ENCODE results near the gene COL1A1.

DNA sequence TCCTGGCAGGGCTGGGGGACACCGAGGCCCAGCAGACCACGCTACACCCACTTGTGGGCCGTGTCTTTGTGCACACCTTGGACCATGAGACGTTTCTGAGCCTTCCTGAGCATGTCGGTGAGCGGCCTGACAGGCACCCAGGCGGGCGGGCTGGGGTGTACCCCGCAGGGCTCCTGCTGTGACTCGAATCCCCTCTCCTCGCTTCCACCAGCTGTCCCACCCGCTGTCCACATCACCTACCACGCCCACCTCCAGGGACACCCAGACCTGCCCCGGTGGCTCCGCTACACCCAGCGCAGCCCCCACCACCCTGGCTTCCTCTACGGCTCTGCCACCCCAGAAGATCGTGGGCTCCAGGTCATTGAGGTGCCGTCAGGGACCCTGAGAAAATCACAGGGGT, 34.1 kb downstream of the COL1A1 start:
- TF ChIP-seq, protein P1, sequence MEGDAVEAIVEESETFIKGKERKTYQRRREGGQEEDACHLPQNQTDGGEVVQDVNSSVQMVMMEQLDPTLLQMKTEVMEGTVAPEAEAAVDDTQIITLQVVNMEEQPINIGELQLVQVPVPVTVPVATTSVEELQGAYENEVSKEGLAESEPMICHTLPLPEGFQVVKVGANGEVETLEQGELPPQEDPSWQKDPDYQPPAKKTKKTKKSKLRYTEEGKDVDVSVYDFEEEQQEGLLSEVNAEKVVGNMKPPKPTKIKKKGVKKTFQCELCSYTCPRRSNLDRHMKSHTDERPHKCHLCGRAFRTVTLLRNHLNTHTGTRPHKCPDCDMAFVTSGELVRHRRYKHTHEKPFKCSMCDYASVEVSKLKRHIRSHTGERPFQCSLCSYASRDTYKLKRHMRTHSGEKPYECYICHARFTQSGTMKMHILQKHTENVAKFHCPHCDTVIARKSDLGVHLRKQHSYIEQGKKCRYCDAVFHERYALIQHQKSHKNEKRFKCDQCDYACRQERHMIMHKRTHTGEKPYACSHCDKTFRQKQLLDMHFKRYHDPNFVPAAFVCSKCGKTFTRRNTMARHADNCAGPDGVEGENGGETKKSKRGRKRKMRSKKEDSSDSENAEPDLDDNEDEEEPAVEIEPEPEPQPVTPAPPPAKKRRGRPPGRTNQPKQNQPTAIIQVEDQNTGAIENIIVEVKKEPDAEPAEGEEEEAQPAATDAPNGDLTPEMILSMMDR (conservative IDR thresholded peaks at IDR 0.05) = no peak
- no peak for TF ChIP-seq EZH2 (IDR thresholded peaks at IDR 0.05; ENCODE audit: low read depth)
